ENCODE data around the gene URB1. TPM values are rescaled to one million over a fixed set of nuclear protein-coding genes. Genes with fewer than 3 reads are reported as not detected.

Gene URB1
- polyA plus RNA-seq, 2 of the 4 experiments (the other 2 are of a cell fraction), result 8.7 to 10.1 TPM

DNA sequence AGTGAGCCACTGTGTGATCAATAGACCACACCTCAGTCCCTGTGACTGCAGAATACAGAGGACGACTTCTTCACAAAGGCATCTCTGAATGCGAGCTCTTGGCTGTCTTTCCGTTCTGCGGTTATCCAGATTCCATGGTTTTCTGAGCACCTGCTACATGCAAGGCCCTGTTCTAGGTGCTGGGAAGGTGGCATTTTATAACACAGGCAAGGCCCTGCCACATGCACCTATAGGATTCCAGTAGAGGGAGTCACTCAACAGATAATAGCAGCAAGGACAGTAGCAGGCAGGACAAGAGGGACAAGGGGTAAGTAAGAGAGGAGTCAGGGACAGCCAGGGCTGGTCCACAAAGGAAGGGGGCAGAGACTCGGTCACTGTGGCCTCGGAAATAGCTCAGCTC is 9.0 kb downstream of the URB1 start:
- Histone ChIP-seq H3K4me2 (no peak overlapping the region), H3K4me1 (peaks cover 76% of the 10 kb centered on the region), H3K27ac (peak overlapping the region; percentile 73 to 80; a peak in 5 of 6 replicates), H3K9me3 (no peaks in the 10 kb centered on the region), H3K4me3 (no peak overlapping the region)
- CTCF ChIA-PET, result interaction anchor here (1.2 to 2.2 kb wide), 5 partner anchors 13 to 217 kb away, joined by 3 to 15 read pairs (median 3); no protein-coding TSS in a partner anchor
- DNase-seq (ENCODE audit: low read depth in 1 of 2, low spot score in 1 of 2), result peak in 1 of 2 experiments; percentile 28
- FAIRE-seq, result no peak
- TF ChIP-seq CHD2 (IDR thresholded peaks at IDR 0.05; ENCODE audit: low read length, partially characterized antibody), result no peak
- TF ChIP-seq KDM5A (IDR thresholded peaks at IDR 0.05), result no peak
- peak; percentile 25 to 32; a peak in 2 of 5 replicates for TF ChIP-seq RAD21 (conservative IDR thresholded peaks at IDR 0.05 in 1 of 2, IDR thresholded peaks at IDR 0.05 in 1 of 2)
- TF ChIP-seq JUN (IDR thresholded peaks at IDR 0.05), result no peak
- no peak for TF ChIP-seq EHF (CRISPR knock-in tag; IDR thresholded peaks at IDR 0.05)
- TF ChIP-seq, protein P1, sequence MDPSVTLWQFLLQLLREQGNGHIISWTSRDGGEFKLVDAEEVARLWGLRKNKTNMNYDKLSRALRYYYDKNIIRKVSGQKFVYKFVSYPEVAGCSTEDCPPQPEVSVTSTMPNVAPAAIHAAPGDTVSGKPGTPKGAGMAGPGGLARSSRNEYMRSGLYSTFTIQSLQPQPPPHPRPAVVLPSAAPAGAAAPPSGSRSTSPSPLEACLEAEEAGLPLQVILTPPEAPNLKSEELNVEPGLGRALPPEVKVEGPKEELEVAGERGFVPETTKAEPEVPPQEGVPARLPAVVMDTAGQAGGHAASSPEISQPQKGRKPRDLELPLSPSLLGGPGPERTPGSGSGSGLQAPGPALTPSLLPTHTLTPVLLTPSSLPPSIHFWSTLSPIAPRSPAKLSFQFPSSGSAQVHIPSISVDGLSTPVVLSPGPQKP (IDR thresholded peaks at IDR 0.05; ENCODE audit: low read depth, low read length), result no peak
- TF ChIP-seq SMC3 (IDR thresholded peaks at IDR 0.05), result 0 out of 3 replicates have a peak, but pooled peaks have one; percentile 9
- TF ChIP-seq, protein P2, sequence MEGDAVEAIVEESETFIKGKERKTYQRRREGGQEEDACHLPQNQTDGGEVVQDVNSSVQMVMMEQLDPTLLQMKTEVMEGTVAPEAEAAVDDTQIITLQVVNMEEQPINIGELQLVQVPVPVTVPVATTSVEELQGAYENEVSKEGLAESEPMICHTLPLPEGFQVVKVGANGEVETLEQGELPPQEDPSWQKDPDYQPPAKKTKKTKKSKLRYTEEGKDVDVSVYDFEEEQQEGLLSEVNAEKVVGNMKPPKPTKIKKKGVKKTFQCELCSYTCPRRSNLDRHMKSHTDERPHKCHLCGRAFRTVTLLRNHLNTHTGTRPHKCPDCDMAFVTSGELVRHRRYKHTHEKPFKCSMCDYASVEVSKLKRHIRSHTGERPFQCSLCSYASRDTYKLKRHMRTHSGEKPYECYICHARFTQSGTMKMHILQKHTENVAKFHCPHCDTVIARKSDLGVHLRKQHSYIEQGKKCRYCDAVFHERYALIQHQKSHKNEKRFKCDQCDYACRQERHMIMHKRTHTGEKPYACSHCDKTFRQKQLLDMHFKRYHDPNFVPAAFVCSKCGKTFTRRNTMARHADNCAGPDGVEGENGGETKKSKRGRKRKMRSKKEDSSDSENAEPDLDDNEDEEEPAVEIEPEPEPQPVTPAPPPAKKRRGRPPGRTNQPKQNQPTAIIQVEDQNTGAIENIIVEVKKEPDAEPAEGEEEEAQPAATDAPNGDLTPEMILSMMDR (IDR thresholded peaks at IDR 0.05), result peak; percentile 28; the same call in 2 of the 3 replicates
- no peak for TF ChIP-seq NPAS2 (CRISPR knock-in tag; IDR thresholded peaks at IDR 0.05; ENCODE audit: borderline replicate concordance)
- no peak for TF ChIP-seq MYC (IDR thresholded peaks at IDR 0.05; ENCODE audit: borderline replicate concordance, low read length)
- POLR2A ChIA-PET, result no interaction called here
- WGBS (ENCODE audit: missing lambda C conversion rate), result 92% methylated on average over 6 of the region's 6 CpGs
- ATAC-seq, result peak; percentile 64 to 71; a peak in 5 of 6 replicates

DNA sequence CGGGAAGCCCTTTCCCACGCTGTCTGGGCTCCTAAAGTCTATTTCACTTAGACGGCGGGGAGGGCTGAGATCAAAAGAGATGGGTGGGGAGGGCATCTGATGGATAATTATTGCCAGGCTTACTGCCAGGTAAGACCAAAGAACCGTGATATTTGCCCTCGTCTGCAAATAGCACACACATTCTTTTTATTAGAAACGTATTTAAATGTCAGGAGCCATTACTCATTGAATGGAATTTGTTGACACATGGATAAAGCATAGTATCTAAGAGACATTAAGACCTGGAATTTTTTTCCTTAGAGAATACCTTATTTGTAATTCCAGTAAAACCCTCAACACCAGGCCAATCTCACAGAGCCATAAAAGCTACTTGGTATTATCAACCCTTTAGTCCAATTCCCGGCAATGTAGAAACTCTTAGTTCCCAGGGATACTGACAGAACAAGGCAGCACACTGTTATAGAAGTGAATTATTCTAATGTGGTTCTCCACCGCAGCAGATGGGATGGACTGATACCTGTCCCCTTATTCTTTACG is 10.6 kb downstream of the URB1 start:
- no peak for TF ChIP-seq ESRRA (IDR thresholded peaks at IDR 0.05; ENCODE audit: borderline replicate concordance, low read length)
- TF ChIP-seq, protein P3, sequence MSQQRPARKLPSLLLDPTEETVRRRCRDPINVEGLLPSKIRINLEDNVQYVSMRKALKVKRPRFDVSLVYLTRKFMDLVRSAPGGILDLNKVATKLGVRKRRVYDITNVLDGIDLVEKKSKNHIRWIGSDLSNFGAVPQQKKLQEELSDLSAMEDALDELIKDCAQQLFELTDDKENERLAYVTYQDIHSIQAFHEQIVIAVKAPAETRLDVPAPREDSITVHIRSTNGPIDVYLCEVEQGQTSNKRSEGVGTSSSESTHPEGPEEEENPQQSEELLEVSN (IDR thresholded peaks at IDR 0.05; ENCODE audit: borderline replicate concordance, low read depth), result no peak
- no peak for TF ChIP-seq FOSL2 (IDR thresholded peaks at IDR 0.05)
- no peak; the same call in 1 of the 2 replicates for TF ChIP-seq FOSL2 (CRISPR knock-in tag; IDR thresholded peaks at IDR 0.05)
- TF ChIP-seq FOXS1 (CRISPR knock-in tag; IDR thresholded peaks at IDR 0.05), result no peak
- no peak for TF ChIP-seq SMC3 (IDR thresholded peaks at IDR 0.05)
- no peak for TF ChIP-seq PHF8 (IDR thresholded peaks at IDR 0.05; ENCODE audit: borderline replicate concordance, low read depth)
- peak in 1 of 2 experiments; percentile 70; a peak in 2 of 5 replicates for TF ChIP-seq EP300 (IDR thresholded peaks at IDR 0.05)
- TF ChIP-seq, protein P2 (IDR thresholded peaks at IDR 0.05), result no peak
- TF ChIP-seq POLR2AphosphoS2 (conservative IDR thresholded peaks at IDR 0.05; ENCODE audit: low read length), result no peak
- TF ChIP-seq TFCP2L1 (CRISPR knock-in tag; IDR thresholded peaks at IDR 0.05), result no peak
- TF ChIP-seq, protein P4, sequence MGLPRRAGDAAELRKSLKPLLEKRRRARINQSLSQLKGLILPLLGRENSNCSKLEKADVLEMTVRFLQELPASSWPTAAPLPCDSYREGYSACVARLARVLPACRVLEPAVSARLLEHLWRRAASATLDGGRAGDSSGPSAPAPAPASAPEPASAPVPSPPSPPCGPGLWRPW (IDR thresholded peaks at IDR 0.05), result no peak
- peak in 1 of 2 experiments; percentile 43; a peak in 1 of 5 replicates for TF ChIP-seq JUN (IDR thresholded peaks at IDR 0.05)
- no peak for TF ChIP-seq MYC (IDR thresholded peaks at IDR 0.05; ENCODE audit: borderline replicate concordance, low read length)
- TF ChIP-seq, protein P5, sequence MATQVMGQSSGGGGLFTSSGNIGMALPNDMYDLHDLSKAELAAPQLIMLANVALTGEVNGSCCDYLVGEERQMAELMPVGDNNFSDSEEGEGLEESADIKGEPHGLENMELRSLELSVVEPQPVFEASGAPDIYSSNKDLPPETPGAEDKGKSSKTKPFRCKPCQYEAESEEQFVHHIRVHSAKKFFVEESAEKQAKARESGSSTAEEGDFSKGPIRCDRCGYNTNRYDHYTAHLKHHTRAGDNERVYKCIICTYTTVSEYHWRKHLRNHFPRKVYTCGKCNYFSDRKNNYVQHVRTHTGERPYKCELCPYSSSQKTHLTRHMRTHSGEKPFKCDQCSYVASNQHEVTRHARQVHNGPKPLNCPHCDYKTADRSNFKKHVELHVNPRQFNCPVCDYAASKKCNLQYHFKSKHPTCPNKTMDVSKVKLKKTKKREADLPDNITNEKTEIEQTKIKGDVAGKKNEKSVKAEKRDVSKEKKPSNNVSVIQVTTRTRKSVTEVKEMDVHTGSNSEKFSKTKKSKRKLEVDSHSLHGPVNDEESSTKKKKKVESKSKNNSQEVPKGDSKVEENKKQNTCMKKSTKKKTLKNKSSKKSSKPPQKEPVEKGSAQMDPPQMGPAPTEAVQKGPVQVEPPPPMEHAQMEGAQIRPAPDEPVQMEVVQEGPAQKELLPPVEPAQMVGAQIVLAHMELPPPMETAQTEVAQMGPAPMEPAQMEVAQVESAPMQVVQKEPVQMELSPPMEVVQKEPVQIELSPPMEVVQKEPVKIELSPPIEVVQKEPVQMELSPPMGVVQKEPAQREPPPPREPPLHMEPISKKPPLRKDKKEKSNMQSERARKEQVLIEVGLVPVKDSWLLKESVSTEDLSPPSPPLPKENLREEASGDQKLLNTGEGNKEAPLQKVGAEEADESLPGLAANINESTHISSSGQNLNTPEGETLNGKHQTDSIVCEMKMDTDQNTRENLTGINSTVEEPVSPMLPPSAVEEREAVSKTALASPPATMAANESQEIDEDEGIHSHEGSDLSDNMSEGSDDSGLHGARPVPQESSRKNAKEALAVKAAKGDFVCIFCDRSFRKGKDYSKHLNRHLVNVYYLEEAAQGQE (IDR thresholded peaks at IDR 0.05), result no peak
- 41% methylated on average over 10 of the region's 10 CpGs for WGBS (ENCODE audit: missing lambda C conversion rate)
- Histone ChIP-seq H3K9me3 (no peaks in the 10 kb centered on the region), H3K4me3 (no peak overlapping the region; the same call in 2 of the 3 replicates), H3K4me1 (peaks cover 64% of the 10 kb centered on the region), H3K27ac (peak overlapping the region; percentile 73 to 80), H3K4me2 (peak overlapping the region; percentile 71)
- POLR2A ChIA-PET, result interaction anchor here (0.7 to 0.9 kb wide), 2 partner anchors 10 to 23 kb away, joined by 3 to 5 read pairs; no protein-coding TSS in a partner anchor
- FAIRE-seq (no peak), ATAC-seq (peak; percentile 66 to 67; a peak in 5 of 6 replicates), DNase-seq (ENCODE audit: low read depth in 1 of 2, low spot score in 1 of 2) (peak in 1 of 2 experiments; percentile 55)
- CTCF ChIA-PET, result interaction anchor here (2.2 kb wide), 1 partner anchor 219 kb away, joined by 15 read pairs; no protein-coding TSS in a partner anchor

Data from A549 (cell line).